Activated CD4-positive, alpha-beta T cell treated with anti-CD3 and anti-CD28 coated beads, Interleukin-2, amount 50 U/mL, for 24 hours (primary cell): Measurements from ENCODE around the gene JAKMIP2.
"Not testable (repeated sequence)": the region's sequence is repeated elsewhere in the genome, so short reads cannot be mapped to it uniquely, and the experiment has no call there.

Experiments
- DNase-seq, 2 donors: peaks; one replicate each; pipeline ENCODE4 v3.0.0-alpha.2; 2020; ENCODE audit warnings: low read depth in 1 of 2, low spot score in 1 of 2

Gene JAKMIP2

GRCh38 chr5:147560718-147561331, 221.7 kb downstream of the JAKMIP2 start:
- no peak for DNase-seq

GRCh38 chr5:147559749-147560148, 222.8 kb downstream of the JAKMIP2 start:
- DNase-seq = no peak

GRCh38 chr5:147558826-147559225, 223.7 kb downstream of the JAKMIP2 start:
- no peak for DNase-seq

- DNase-seq = no peak
Observed at GRCh38 chr5:147557876-147558745, 224.4 kb downstream of the JAKMIP2 start.

- DNase-seq = no peak
Observed at GRCh38 chr5:147555176-147555575, 227.4 kb downstream of the JAKMIP2 start.

- DNase-seq = no peak
Observed at GRCh38 chr5:147554261-147554817, 228.2 kb downstream of the JAKMIP2 start.

- not testable (repeated sequence) for DNase-seq
Observed at GRCh38 chr5:147553817-147554216, 228.7 kb downstream of the JAKMIP2 start.

GRCh38 chr5:147552897-147553296, 229.6 kb downstream of the JAKMIP2 start:
- no peak for DNase-seq

- DNase-seq = no peak
Observed at GRCh38 chr5:147551677-147552076, 230.9 kb downstream of the JAKMIP2 start.

- DNase-seq = no peak
Observed at GRCh38 chr5:147547730-147548129, 234.8 kb downstream of the JAKMIP2 start.

GRCh38 chr5:147544556-147544955, 238.0 kb downstream of the JAKMIP2 start:
- no peak for DNase-seq

GRCh38 chr5:147539053-147539452, 243.5 kb downstream of the JAKMIP2 start:
- DNase-seq = no peak

GRCh38 chr5:147538236-147538635, 244.3 kb downstream of the JAKMIP2 start:
- no peak for DNase-seq
